PC-9 (cell line): Measurements from ENCODE around the gene SORCS2.

Experiments
- EZH2 ChIP-seq: fragments of 200-600 bp; sonication (generic); IDR thresholded peaks from 2 replicates; pipeline ENCODE4 v1.8.0; 2017; ENCODE audit warnings: antibody characterized with exemption, low read depth
- TF ChIP-seq, protein P1 (sequence below): fragments of 200-600 bp; sonication (generic); conservative IDR thresholded peaks from 2 replicates; pipeline ENCODE4 v1.6.1; 2017; ENCODE audit warnings: mixed run types, antibody characterized with exemption, mild to moderate bottlenecking, moderate library complexity

- TF ChIP-seq, protein P1, sequence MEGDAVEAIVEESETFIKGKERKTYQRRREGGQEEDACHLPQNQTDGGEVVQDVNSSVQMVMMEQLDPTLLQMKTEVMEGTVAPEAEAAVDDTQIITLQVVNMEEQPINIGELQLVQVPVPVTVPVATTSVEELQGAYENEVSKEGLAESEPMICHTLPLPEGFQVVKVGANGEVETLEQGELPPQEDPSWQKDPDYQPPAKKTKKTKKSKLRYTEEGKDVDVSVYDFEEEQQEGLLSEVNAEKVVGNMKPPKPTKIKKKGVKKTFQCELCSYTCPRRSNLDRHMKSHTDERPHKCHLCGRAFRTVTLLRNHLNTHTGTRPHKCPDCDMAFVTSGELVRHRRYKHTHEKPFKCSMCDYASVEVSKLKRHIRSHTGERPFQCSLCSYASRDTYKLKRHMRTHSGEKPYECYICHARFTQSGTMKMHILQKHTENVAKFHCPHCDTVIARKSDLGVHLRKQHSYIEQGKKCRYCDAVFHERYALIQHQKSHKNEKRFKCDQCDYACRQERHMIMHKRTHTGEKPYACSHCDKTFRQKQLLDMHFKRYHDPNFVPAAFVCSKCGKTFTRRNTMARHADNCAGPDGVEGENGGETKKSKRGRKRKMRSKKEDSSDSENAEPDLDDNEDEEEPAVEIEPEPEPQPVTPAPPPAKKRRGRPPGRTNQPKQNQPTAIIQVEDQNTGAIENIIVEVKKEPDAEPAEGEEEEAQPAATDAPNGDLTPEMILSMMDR = no peak
- no peak for TF ChIP-seq EZH2
Observed at GRCh38 chr4:7233601-7234000, 41.3 kb downstream of the SORCS2 start.
